Jurkat, Clone E6-1 (cell line): ENCODE measurements around the gene MAPK4.

Experiments
- DNase-seq: peaks from one replicate; pipeline ENCODE4 v3.0.0-alpha.2; 2011; ENCODE audit warnings: low read depth, low spot score
- H3K4me3 ChIP-seq: 2 replicates; pipeline ENCODE4 v1.5.1; 2011; ENCODE audit warnings: mild to moderate bottlenecking, low read length, control low read depth, moderate library complexity

The MAPK4 gene

DNA sequence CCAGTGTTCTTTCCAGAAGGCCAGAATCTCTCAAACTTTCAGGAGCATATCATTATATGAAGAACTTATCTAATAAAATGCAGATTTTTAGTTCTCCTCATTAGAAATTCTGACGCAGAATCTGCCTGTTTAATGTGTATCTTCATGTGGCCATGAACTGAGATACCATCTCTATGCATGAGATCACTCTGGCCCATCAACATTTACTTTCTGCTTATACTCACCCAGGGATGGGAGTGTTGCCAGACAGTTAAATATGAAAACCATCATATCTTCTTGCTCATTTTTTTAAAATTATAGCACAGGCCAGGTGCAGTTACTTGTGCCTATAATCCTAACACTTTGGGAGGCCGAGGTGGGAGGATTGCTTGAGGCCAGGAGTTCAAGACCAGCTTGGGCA, 60.4 kb downstream of the MAPK4 start:
- H3K4me3 ChIP-seq: no peak overlapping the region
- DNase-seq: no peak

DNA sequence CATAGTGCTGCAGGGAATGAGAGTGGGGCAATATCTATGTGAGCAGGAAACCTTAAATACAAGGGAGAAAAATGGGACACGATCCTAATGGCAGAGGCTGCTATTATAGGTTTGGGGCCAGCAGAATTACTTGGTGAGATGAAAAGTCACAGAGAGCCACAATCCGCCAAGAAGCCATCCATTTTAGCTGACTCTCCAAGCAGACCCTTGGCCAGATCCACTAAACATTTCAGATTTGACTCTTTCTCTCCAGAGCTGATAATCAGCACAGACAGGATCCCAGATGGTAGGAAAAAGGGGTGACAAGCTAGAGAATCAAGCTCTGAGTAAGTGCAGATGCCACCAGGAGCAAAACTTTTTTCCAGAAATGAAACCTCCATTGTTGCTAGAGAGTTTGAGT, 61.5 kb downstream of the MAPK4 start:
- DNase-seq: no peak
- H3K4me3 ChIP-seq: no peak overlapping the region

DNA sequence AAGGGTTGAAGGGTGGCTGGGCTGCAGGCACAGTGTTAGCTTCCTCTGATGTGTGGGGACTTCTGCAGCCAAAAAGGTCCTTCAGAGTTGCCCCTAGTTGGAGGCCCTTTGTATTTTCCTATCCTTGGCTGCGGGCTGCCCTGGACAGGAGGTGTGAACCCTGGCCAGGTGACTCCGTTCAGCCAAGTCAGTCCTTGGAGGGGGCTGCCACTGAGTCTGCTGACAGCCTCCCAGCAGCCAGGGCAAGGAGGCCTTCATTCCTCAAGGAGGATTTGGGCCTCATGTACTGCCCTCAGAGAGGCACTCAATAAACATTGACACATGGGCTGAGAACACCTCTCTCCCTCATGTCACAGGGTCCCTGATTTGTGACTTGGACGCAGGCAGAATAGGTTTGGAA, 62.4 kb downstream of the MAPK4 start:
- no peak overlapping the region for H3K4me3 ChIP-seq
- DNase-seq: no peak

DNA sequence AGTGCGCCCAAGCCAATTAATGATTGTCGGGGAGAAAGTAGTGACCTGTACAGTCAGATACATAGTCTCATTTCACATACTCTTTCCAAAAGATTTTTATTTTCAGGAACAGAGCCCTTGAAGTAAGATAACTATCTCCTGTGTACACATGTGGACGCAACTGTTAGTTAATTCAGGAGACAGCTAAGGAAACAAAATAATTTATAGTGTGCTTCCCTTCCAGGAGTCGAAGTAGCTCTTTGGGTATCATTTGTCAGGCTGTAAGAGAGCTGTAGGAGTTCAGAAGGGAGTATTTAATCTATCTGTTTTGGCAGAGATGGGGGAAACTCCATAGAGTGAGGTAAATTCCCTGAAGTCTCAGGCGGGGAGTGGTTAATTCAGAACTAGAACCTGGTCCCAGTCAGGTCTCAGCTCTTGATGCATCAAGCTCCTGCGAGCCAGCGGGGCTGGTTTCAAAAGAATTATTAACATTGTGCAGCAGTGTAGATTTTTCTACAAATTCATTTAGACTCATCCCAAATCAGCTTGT, 63.0 kb downstream of the MAPK4 start:
- no peak for DNase-seq
- no peak overlapping the region for H3K4me3 ChIP-seq

DNA sequence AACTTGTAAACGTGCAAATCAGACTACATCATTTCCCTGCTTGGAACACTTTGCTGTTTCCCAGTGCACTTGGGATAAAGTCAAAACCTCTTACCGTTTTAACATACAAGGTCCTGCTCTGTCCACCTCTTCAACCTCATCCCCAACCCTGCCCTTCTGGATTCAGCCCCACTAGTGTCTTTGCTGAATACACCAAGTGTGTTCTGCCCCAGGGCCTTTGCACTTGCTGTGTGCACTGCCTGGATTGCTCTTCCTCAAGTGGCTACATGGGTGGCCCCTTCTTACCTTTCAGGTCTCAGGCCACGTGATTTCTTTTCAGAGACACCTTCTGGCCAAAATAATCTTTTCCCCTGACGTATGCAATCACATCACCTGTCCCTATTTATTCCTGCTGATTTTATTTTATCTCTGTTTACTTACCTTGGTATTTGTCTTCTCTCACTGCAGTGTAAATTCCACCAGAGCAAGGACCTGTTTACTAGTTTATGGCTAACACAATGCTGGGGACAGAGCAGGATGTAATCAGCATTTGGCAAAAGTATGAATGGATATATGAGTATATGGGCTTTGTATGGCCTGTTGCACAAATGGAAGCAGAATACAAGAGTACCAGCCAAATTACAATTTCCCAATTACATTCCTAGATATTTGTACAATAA, 63.9 kb downstream of the MAPK4 start:
- no peak for DNase-seq
- no peak overlapping the region for H3K4me3 ChIP-seq

DNA sequence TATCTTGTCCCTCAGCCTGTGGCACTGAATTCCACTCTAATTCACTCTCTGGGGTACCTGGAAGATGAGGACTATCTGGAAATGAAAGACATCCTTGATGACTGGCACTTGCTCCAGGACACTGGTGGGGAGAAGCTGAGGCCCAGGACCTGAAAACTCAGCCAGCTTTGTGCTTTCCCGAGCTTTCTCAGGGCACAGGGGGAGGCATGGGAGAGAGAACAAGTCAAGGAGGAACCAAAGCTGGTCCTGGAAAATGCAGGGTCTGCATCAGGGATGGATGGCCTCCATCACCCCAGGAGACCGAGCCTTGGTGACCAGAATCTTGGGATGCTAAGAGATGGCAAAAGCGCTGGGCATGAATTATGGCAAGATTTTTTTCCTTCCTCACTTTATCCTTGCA, 65.1 kb downstream of the MAPK4 start:
- DNase-seq: no peak
- H3K4me3 ChIP-seq: no peak overlapping the region

DNA sequence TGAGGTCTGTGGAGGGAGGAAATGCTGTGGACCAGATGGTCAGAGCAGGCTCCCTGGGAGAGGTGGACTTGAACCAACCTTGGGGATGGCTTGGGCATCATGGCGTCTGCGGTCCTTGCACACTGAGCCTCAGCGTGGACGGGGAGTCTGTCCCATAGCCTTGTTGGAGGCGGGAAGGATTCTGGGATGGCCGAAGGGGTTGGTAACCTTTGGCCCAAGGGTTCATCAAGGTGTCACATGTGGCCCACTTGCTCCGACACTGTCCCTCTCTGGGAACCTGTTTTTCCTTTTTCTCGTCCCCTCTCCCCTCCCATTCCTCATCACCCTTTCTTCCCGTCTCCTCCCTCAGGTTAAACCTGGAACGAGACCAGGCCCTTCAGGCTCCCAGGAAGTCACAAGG, 66.4 kb downstream of the MAPK4 start:
- H3K4me3 ChIP-seq: no peak overlapping the region

DNA sequence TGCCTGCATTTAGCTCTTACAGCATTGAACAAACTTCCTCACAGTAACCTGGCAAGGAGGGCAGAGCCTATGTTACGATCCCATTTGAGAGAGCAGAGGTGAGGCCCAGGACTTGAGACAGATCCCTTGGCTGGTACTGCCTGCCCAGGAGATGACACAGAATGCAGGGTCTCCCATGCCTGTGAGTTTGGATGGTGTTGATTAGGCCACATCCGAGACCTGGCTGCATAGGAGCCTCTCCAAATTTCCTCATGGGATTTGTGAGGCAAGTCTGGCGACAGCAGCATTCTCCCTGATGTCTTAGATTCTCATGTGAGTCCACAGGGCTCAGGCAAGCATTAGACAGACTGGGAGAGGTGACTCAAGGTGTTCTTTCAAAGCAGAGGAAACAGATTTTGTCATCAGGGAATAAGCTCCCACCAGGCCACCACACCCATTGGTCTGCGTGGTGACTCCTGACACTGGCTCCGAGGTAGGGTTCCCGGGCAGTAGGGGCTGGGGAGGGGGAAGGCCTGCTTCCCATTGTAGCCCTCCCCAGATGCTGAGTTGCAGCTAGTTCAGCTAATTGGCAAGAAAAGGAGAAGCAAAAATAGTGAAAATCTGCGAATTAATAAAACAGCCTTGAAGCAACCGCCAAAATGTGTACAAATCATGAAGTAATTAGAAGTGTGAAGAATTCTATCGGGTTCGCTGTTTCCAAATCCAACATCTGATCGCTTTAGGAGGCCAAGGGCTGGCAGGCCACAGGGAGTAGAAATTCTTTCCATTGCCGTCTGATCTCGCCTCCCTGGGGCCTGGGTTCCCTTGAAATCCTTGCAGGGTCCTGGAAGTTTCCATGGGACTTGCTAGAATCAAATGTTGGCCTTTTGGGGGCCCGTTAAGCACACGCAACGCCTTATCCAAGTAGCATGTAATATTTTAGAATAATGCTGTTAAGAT, 68.0 kb downstream of the MAPK4 start:
- DNase-seq: no peak

More for the DNA sequence above, 66.4 kb downstream of the MAPK4 start:
- DNase-seq: no peak

DNA sequence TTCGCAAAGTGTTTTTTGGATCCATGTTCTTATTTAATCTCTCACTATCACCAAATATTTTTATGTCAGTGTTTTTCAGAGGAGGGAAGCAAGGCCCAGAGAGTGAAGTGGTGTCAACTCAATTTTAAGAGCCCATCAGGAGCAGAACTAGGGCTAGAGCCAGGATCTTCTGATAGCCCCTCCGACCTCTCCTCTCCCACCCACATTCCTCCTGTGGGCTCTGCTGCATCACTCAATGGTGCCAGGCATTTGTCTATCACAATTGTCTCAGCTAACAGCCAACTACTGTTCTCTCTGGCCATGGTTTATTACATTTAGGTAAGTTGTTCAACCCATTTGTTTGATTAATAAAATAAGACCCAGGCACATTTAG, 68.6 kb downstream of the MAPK4 start:
- DNase-seq: no peak
- H3K4me3 ChIP-seq: no peak overlapping the region

More for the DNA sequence above, 68.0 kb downstream of the MAPK4 start:
- no peak overlapping the region for H3K4me3 ChIP-seq

DNA sequence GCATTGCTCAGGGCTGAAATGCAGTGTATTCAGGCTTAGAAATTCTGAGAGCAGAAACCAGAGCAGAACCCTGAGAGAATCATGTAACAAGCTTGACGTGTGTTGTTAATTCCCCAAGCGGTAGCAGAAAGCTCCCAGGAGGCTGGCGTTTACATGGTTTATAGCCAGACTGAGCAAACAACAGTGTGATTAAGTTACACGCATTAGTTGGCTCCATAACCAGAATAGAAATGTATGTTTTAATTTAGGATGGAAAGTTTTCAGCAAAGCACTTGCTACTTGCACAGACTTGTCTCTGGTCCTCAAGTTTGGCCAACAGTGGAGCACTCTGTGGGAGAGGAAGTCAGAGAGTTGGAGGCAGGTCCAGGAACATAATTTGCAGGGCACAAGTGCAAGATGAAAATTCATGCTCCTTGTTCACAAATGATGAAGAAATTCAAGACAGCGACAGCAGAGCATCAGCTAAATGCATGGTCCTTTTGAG, 69.3 kb downstream of the MAPK4 start:
- DNase-seq: no peak
- no peak overlapping the region for H3K4me3 ChIP-seq

DNA sequence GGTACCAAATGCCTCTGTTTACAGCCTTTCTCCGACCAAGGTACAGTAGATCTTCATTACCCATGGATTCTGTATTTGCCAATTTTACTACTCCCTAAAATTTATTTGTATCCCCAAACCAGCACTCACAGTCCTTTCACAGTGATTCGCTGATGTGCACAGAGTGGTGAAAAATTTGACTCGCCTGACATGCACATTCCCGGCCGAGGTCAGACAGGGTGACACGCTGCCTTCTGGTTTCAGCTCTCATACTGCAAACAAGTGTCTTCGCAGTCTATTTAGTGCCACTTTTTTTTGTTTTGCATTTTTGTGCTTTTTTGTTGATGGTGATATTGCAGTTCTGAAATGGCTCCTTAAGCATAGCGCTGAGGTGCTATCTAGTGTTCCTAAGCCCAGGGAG, 71.0 kb downstream of the MAPK4 start:
- H3K4me3 ChIP-seq: no peak overlapping the region
- no peak for DNase-seq

DNA sequence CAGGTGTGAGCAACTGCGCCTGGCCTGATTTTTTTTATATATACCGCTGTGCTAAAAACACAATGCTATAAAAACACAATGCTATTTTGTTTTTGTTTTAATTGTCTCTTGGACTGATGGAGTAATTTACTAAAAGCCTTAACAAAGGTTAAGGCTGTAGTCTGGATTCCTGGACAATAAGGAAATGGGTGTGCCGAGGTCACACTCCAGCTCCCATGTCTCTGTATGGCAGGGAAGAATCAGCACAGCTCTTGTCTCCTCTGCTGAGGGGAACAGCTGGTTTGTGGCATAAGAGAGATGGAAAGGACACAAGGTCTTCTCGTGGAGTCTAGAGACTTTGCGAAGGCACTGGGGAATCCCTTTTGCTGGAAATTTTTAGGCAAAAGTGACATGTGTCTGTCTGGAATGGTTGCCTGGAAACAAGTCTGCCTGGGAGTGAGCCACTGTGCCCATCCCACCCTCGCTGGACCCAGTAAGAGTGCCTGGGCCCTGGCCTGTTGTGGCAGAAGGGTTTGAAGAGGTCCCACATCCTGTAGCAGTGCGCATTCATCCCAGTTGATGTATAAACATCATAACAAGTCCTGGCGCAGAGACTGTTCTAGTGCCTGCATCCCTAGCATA, 73.1 kb downstream of the MAPK4 start:
- no peak for DNase-seq
- H3K4me3 ChIP-seq: no peak overlapping the region

DNA sequence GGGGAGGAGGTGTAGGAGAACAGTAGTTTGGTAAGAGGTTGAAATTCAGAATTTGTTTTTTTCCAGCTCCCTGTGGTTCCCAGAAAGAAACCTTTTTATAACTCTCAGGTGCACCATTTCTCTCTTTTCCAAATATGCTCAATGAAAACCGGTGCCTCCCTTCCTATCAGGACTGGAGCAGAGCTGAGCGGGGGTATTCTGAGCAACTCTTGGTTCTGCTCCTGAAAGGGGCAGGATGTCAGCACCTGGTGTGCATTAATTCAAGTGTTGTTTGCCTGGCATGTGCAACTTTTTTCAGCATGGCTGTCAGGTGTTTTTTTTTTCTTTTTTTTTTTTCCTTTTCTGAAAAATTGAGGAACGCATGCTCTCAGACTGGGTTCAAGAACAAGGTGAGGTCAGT, 74.1 kb downstream of the MAPK4 start:
- no peak overlapping the region for H3K4me3 ChIP-seq
- no peak for DNase-seq

DNA sequence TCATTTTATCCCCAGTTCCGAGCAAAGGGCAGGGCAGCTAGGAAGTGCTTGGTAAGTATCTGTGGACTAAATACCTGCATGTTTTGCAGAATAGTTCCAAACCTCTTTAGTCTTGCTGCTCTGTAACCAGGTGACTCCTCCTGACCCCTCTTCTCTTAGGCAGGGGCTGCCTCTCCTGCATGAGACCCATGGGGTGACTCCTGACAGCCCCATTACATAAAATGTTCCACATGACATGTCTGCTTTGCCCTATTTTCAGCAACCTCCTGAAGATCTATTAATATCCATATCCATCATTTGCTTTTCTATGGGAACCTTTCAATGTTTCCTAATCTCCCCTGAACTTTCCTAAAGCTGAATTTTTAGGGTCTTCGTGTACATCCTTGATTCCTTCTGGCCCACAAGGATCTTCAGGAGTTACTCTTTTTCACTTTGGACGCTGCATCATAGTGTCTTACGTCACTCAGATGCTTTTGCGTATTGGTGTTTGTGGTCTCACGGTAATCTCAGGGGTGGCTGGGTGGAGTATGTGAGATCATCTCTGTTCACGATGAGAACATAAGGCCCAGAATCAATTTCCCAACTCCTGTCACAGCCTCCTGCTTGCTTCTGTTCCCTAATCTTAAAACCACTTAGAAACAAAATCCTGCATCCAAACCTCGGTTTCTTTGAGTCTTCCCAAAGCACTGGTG, 76.6 kb downstream of the MAPK4 start:
- H3K4me3 ChIP-seq: no peak overlapping the region
- no peak for DNase-seq

DNA sequence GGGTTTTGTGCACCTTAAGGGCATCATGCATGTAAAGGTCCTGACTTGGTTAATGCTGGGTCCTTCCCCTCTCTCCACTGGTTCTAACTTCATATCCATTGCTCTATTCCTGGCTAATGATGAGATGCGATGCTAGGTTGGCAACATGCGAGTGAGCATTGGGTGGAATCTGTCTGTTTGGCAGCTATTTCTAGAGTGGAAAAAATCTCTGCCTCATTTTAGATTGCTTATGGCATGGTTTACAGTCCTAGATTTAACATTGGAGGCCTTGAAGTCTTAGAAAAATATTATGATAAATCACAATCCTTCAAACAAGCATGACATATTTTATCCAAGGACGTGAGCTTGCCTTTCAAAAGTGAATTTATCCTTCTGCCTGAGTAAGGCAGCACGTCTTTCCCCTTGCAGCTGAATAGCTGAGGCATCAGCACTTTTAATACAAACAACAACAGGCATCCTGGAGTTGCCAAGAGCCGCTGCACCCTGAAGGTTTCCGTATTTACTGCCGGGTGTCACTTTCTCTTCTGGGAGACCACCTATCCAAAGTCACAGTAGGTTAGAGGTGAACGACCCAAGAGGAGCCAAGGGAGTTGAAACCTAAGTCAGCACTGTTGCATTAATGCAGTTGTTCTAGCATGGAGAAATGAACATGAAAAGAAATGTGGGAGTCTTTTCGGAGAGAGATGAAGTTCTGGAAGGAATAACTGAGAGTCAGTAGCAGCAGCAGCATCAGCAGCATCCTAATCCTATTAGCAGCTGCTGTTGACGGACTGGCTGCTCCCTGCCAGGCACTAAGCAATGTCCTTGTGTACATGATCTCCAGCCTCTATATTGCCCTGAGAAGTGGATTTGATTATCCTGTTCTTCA, 78.4 kb downstream of the MAPK4 start:
- no peak for DNase-seq
- H3K4me3 ChIP-seq: no peak overlapping the region

DNA sequence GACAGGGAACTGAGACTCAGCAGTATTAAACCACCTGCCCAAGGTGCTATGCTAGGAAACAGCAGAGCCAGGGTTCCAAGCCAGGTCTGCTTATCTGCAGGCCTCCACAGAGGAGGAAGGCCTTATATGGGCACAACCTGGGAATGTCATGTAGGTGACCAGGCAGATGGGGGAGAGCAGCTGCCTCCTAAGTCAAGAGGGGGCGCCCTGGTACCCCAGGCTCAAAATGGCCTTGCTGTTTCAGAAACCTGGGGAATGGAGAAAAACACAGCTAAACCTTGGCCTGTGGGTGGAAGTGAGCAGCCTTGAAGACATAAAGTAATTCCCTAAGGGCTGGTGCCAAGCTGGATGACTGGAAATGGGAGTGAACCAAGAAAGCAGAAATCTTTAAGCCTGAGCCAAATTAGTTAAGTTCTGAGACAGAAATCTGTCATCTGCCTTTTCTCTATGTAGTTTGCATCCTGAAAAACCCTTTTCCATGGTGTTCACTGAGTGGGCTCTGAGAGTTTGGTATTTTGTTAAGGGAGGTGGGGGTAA, 79.1 kb downstream of the MAPK4 start:
- DNase-seq: no peak
- no peak overlapping the region for H3K4me3 ChIP-seq

DNA sequence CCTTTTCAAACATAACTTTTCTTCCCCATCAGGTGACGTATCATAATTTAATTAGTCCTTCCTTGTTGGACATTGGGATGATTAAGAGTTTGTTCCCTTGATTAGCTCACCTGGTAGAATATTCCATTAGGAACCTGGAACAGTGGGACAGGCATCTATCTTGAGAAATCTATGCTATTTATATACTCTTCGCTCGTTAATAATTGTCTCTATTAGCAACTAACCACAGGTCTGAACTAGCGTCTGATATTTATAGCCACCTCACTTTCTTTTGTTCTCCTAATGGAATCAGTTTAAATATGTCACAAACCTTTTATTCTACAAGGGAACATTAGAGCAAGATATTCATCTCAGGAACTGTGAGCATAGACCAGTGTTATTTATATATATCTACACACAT, 79.8 kb downstream of the MAPK4 start:
- DNase-seq: no peak

DNA sequence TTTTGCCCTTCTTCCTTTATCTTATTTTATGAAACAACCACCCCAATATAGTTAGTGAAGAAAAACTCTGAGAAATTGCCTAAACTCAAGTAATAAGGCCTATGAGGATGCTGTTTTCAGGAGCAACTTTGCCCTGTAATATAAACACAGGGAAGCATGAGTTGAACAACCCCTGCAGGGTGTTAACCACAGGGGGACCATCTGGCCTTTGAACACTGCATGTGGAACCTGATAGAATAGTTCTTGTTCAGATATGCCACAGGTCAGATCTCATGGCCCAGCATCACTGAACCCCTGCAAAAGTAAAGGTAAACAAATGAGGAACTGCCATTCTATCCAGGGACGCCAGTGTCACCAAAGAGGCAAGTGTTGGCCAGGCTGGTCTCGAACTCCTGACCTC, 82.6 kb downstream of the MAPK4 start:
- no peak overlapping the region for H3K4me3 ChIP-seq
- no peak for DNase-seq

More for the DNA sequence above, 79.8 kb downstream of the MAPK4 start:
- no peak overlapping the region for H3K4me3 ChIP-seq
